ENCODE measurements around the gene ARHGAP45. TPM values are rescaled to one million over a fixed set of nuclear protein-coding genes. Genes with fewer than 3 reads are reported as not detected.

Gene ARHGAP45
- total RNA-seq, 2 donors from 2014 or later, result 603 to 646 TPM

DNA sequence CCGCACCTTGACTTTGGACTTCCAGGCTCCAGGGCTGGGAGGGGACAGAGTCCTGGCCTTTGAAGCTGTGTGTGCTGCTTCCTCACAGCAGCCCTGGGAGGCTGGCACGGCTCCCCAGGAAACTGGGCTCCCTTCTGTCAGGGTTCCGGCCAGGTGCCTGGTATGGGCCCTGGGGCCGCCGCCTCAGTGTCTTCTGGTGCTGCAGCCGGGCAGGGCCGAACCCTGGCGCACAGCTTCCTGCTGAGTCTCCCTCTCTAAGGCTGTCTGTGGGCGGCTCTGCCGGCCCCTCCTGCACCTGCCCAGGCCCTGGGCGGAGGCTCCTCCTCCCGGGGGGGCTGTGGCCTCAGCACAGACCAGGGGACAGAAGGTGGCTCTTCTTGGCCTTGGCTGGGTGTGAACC, 69.2 kb downstream of the ARHGAP45 start:
- H3K9me3 ChIP-seq (ENCODE audit: control insufficient read depth, low read length, poor library complexity, severe bottlenecking), result no peaks in the 10 kb centered on the region
- peaks cover 12% of the 10 kb centered on the region for H3K4me1 Mint-ChIP-seq
- H3K27me3 Mint-ChIP-seq, result no peaks in the 10 kb centered on the region
- H3K27ac Mint-ChIP-seq, result no peak overlapping the region
- no peaks in the 10 kb centered on the region for H3K36me3 Mint-ChIP-seq (ENCODE audit: low read depth)
- no peak for DNase-seq
- no peak overlapping the region for H3K4me3 Mint-ChIP-seq
- ATAC-seq, result no peak

Other genes starting within 250 kb of the ARHGAP45 start
- gene PLPPR3, start 245.2 kb upstream of the ARHGAP45 start, total RNA-seq, result not detected
- 1 to 10 TPM in 1 of 2 donors, under 1 TPM in 1; 0.90 to 1.2 TPM for gene AZU1, start 239.3 kb upstream of the ARHGAP45 start, total RNA-seq
- gene PRTN3, start 226.2 kb upstream of the ARHGAP45 start, total RNA-seq, result not detected
- gene ELANE, start 214.9 kb upstream of the ARHGAP45 start, total RNA-seq, result not detected
- 1 to 10 TPM; 1.9 to 5.3 TPM for gene CFD, start 207.5 kb upstream of the ARHGAP45 start, total RNA-seq
- gene MED16, start 174.0 kb upstream of the ARHGAP45 start, total RNA-seq, result 10 to 100 TPM; 59.6 to 71.3 TPM
- not detected for gene RNU6-9, start 173.7 kb upstream of the ARHGAP45 start, total RNA-seq
- 100 to 1,000 TPM; 233 to 243 TPM for gene R3HDM4, start 153.9 kb upstream of the ARHGAP45 start, total RNA-seq
- gene KISS1R, start 149.8 kb upstream of the ARHGAP45 start, total RNA-seq, result under 1 TPM; 0.94 to 0.99 TPM
- gene ARID3A, start 141.1 kb upstream of the ARHGAP45 start, total RNA-seq, result 10 to 100 TPM in 1 of 2 donors, 1 to 10 TPM in 1; 8.1 to 11.8 TPM
- gene WDR18, start 82.8 kb upstream of the ARHGAP45 start, total RNA-seq, result 10 to 100 TPM; 18.2 to 42.8 TPM
- gene GRIN3B, start 66.7 kb upstream of the ARHGAP45 start, total RNA-seq, result 1 to 10 TPM in 1 of 2 donors, not detected in 1; 1.8 TPM
- 100 to 1,000 TPM; 270 to 318 TPM for gene TMEM259, start 46.0 kb upstream of the ARHGAP45 start, total RNA-seq
- not detected for gene RNU6-2, start 45.6 kb upstream of the ARHGAP45 start, total RNA-seq
- 100 to 1,000 TPM; 263 to 301 TPM for gene CNN2, start 40.6 kb upstream of the ARHGAP45 start, total RNA-seq
- gene ABCA7, start 27.1 kb upstream of the ARHGAP45 start, total RNA-seq, result 100 to 1,000 TPM; 107 to 112 TPM
- gene POLR2E, start 28.2 kb downstream of the ARHGAP45 start, total RNA-seq, result 10 to 100 TPM; 63.8 to 81.4 TPM
- gene GPX4, start 36.8 kb downstream of the ARHGAP45 start, total RNA-seq, result 100 to 1,000 TPM; 184 to 187 TPM
- 100 to 1,000 TPM in 1 of 2 donors, 10 to 100 TPM in 1; 85.4 to 106 TPM for gene SBNO2, start 107.1 kb downstream of the ARHGAP45 start, total RNA-seq
- 10 to 100 TPM; 70.0 to 70.4 TPM for gene STK11, start 138.6 kb downstream of the ARHGAP45 start, total RNA-seq
- gene CBARP, start 170.8 kb downstream of the ARHGAP45 start, total RNA-seq, result not detected
- 100 to 1,000 TPM; 104 to 115 TPM for gene ATP5F1D, start 174.6 kb downstream of the ARHGAP45 start, total RNA-seq
- gene MIDN, start 181.4 kb downstream of the ARHGAP45 start, total RNA-seq, result 100 to 1,000 TPM in 1 of 2 donors, 10 to 100 TPM in 1; 87.1 to 113 TPM
- 100 to 1,000 TPM; 460 to 474 TPM for gene CIRBP, start 202.2 kb downstream of the ARHGAP45 start, total RNA-seq
- 10 to 100 TPM; 40.6 to 43.6 TPM for gene FAM174C, start 208.4 kb downstream of the ARHGAP45 start, total RNA-seq
- gene EFNA2, start 218.7 kb downstream of the ARHGAP45 start, total RNA-seq, result not detected

Data from T-helper 17 cell (primary cell).